IMR-90 (cell line): Measurements from ENCODE around the gene KCNF1. TPM values are rescaled to one million over a fixed set of nuclear protein-coding genes. Genes with fewer than 3 reads are reported as not detected.

Source experiments
- ATAC-seq: fragments of 200-7000 bp; cut with Tn5 transposase; 2 replicates; pipeline ENCODE4 v1.9.1; 2020; ENCODE audit warnings: low read depth, mild to moderate bottlenecking, moderate library complexity
- BruUV-seq: library from RNA; stranded (reverse); fragments of 400-500 nt; replicated peaks from 2 replicates; lab custom pipeline; 2021; lab: Mats Ljungman, UMichigan
- CTCF ChIA-PET: fragments of 300-600 bp; formaldehyde crosslinking; extraction: SDS; loops from one replicate; lab custom pipeline; 2021; ENCODE audit warnings: antibody characterized with exemption; lab: Yijun Ruan, JAX
- POLR2A ChIA-PET: fragments of 300-600 bp; sonication (Branson Sonifier 250); formaldehyde crosslinking; loops from one replicate; lab custom pipeline; 2022; ENCODE audit warnings: antibody characterized with exemption; ENCODE audit not compliant: unreplicated experiment; lab: Charles Lee
- DNase-seq: peaks from one replicate; pipeline ENCODE4 v3.0.0; 2013
- H2AFZ ChIP-seq: replicated peaks from 2 replicates; pipeline ENCODE3; 2013; ENCODE audit warnings: low read length, mild to moderate bottlenecking; ENCODE audit not compliant: poor library complexity
- H2AK5ac ChIP-seq: 2 replicates; pipeline ENCODE4 v1.6.1; 2013; ENCODE audit warnings: low read depth, low read length, inconsistent platforms
- H2AK9ac ChIP-seq: replicated peaks from 2 replicates; pipeline ENCODE3; 2013; ENCODE audit warnings: mild to moderate bottlenecking, low read depth, low read length, moderate library complexity; ENCODE audit not compliant: poor library complexity
- H2BK120ac ChIP-seq: 2 replicates; pipeline ENCODE4 v1.6.1; 2013; ENCODE audit warnings: low read depth, low read length, inconsistent platforms
- H2BK15ac ChIP-seq: 3 replicates; pipeline ENCODE4 v1.6.1; 2013; ENCODE audit warnings: low read depth, low read length, inconsistent platforms
- H2BK20ac ChIP-seq: 2 replicates; pipeline ENCODE4 v1.6.1; 2013; ENCODE audit warnings: low read depth, mild to moderate bottlenecking, inconsistent platforms, low read length, moderate library complexity
- H2BK5ac ChIP-seq: 2 replicates; pipeline ENCODE4 v1.6.1; 2013; ENCODE audit warnings: mild to moderate bottlenecking, low read depth, low read length, inconsistent platforms; ENCODE audit not compliant: poor library complexity, severe bottlenecking
- H3K14ac ChIP-seq: replicated peaks from 2 replicates; pipeline ENCODE4 v1.6.1; 2013; ENCODE audit warnings: low read depth, low read length, inconsistent platforms
- H3K18ac ChIP-seq: 2 replicates; pipeline ENCODE4 v1.6.1; 2013; ENCODE audit warnings: low read depth, low read length, control low read depth
- H3K23ac ChIP-seq: 2 replicates; pipeline ENCODE4 v1.6.1; 2013; ENCODE audit warnings: low read depth, low read length, inconsistent platforms
- H3K27ac ChIP-seq: 2 replicates; pipeline ENCODE4 v1.5.1; 2013; ENCODE audit warnings: mild to moderate bottlenecking, control low read depth, low read length; ENCODE audit not compliant: insufficient read depth
- H3K27me3 ChIP-seq: 2 replicates; pipeline ENCODE4 v1.6.1; 2013; ENCODE audit warnings: low read length; ENCODE audit not compliant: control insufficient read depth, insufficient read depth
- H3K36me3 ChIP-seq: 2 replicates; pipeline ENCODE4 v1.6.1; 2013; ENCODE audit warnings: low read length, mixed read lengths; ENCODE audit not compliant: control insufficient read depth, insufficient read depth
- H3K4ac ChIP-seq: 2 replicates; pipeline ENCODE4 v1.6.1; 2013; ENCODE audit warnings: low read depth, low read length, inconsistent platforms
- H3K4me1 ChIP-seq: 2 replicates; pipeline ENCODE4 v1.6.1; 2013; ENCODE audit warnings: low read length, mixed read lengths; ENCODE audit not compliant: control insufficient read depth, insufficient read depth
- H3K4me2 ChIP-seq: 2 replicates; pipeline ENCODE4 v1.6.1; 2013; ENCODE audit warnings: low read depth, mild to moderate bottlenecking, control low read depth, low read length, moderate library complexity
- H3K4me3 ChIP-seq: 2 replicates; pipeline ENCODE4 v1.5.1; 2013; ENCODE audit warnings: low read depth, mild to moderate bottlenecking, control low read depth, low read length, moderate library complexity; ENCODE audit not compliant: insufficient read depth
- H3K56ac ChIP-seq: 2 replicates; pipeline ENCODE4 v1.6.1; 2013; ENCODE audit warnings: low read length, inconsistent platforms; ENCODE audit not compliant: insufficient read depth; ENCODE audit errors: extremely low read depth
- H3K79me1 ChIP-seq, 2 experiments: 2 replicates each; pipeline ENCODE4 v1.6.1; 2013; ENCODE audit warnings: low read length in 2 of 2, inconsistent platforms in 1 of 2, low read depth in 1 of 2
- H3K9ac ChIP-seq: 2 replicates; pipeline ENCODE4 v1.6.1; 2013; ENCODE audit warnings: low read depth, low read length, control low read depth
- H3K9me1 ChIP-seq: 2 replicates; pipeline ENCODE4 v1.6.1; 2013; ENCODE audit warnings: low read length, inconsistent platforms; ENCODE audit not compliant: insufficient read depth
- H3K9me3 ChIP-seq: 2 replicates; pipeline ENCODE4 v1.6.1; 2013; ENCODE audit warnings: low read length; ENCODE audit not compliant: control insufficient read depth, insufficient read depth
- H4K20me1 ChIP-seq: 2 replicates; pipeline ENCODE4 v1.6.1; 2013; ENCODE audit warnings: low read length, inconsistent platforms; ENCODE audit not compliant: insufficient read depth
- H4K5ac ChIP-seq: 2 replicates; pipeline ENCODE4 v1.6.1; 2013; ENCODE audit warnings: mild to moderate bottlenecking, low read depth, low read length, control low read depth
- H4K8ac ChIP-seq, 2 experiments: 2 replicates each; pipeline ENCODE4 v1.6.1; 2013; ENCODE audit warnings: low read depth in 2 of 2, low read length in 2 of 2, control low read depth in 1 of 2, inconsistent platforms in 1 of 2
- H4K91ac ChIP-seq: 2 replicates; pipeline ENCODE4 v1.6.1; 2013; ENCODE audit warnings: low read depth, low read length, inconsistent platforms; ENCODE audit not compliant: insufficient read depth
- BHLHE40 ChIP-seq: fragments of 150-350 bp; IDR thresholded peaks from 2 replicates; pipeline ENCODE4 v1.6.1; 2016; ENCODE audit warnings: mild to moderate bottlenecking, low read depth, low read length
- CEBPB ChIP-seq: IDR thresholded peaks from 2 replicates; pipeline ENCODE4 v1.6.1; 2012; ENCODE audit warnings: low read depth, low read length, improper control_type of control experiment
- CHD1 ChIP-seq: IDR thresholded peaks from 2 replicates; pipeline ENCODE4 v1.6.1; 2012; ENCODE audit warnings: low read depth, low read length, improper control_type of control experiment
- CTCF ChIP-seq: conservative IDR thresholded peaks from 2 replicates; pipeline ENCODE4 v1.5.1; 2012; ENCODE audit warnings: mild to moderate bottlenecking, low read depth, low read length, improper control_type of control experiment
- FOS ChIP-seq: fragments of 150-350 bp; IDR thresholded peaks from 2 replicates; pipeline ENCODE4 v1.6.1; 2016; ENCODE audit warnings: low read depth, low read length
- MAFK ChIP-seq: IDR thresholded peaks from 2 replicates; pipeline ENCODE4 v1.6.1; 2012; ENCODE audit warnings: low read depth, low read length, improper control_type of control experiment
- MAZ ChIP-seq: IDR thresholded peaks from 2 replicates; pipeline ENCODE4 v1.6.1; 2012; ENCODE audit warnings: low read depth, mild to moderate bottlenecking, low read length, improper control_type of control experiment, moderate library complexity, borderline replicate concordance
- MXI1 ChIP-seq: IDR thresholded peaks from 2 replicates; pipeline ENCODE4 v1.6.1; 2012; ENCODE audit warnings: low read depth, mild to moderate bottlenecking, low read length, moderate library complexity, borderline replicate concordance
- NFE2L2 ChIP-seq: fragments of 150-350 bp; IDR thresholded peaks from 2 replicates; pipeline ENCODE4 v1.6.1; 2016; ENCODE audit warnings: low read depth, mild to moderate bottlenecking, low read length
- POLR2A ChIP-seq: IDR thresholded peaks from 2 replicates; pipeline ENCODE4 v1.6.1; 2012; ENCODE audit warnings: mild to moderate bottlenecking, low read depth, low read length
- RAD21 ChIP-seq: IDR thresholded peaks from 2 replicates; pipeline ENCODE4 v1.6.1; 2012; ENCODE audit warnings: low read length, improper control_type of control experiment
- RCOR1 ChIP-seq: IDR thresholded peaks from 2 replicates; pipeline ENCODE4 v1.6.1; 2012; ENCODE audit warnings: mild to moderate bottlenecking, low read length, improper control_type of control experiment; ENCODE audit not compliant: insufficient replicate concordance
- RFX5 ChIP-seq: IDR thresholded peaks from 2 replicates; pipeline ENCODE4 v1.8.0; 2012; ENCODE audit warnings: low read depth, mild to moderate bottlenecking, low read length, moderate library complexity
- SMC3 ChIP-seq: fragments of 150-350 bp; IDR thresholded peaks from 2 replicates; pipeline ENCODE4 v1.6.1; 2016; ENCODE audit warnings: low read depth, mild to moderate bottlenecking, antibody characterized with exemption, low read length, moderate library complexity
- whole genome bisulfite sequencing, 2 experiments: methylation state at CpG; one replicate each; pipeline versions ENCODE4 v1.1.5 to v1.1.7; 2013; ENCODE audit warnings: missing lambda C conversion rate in 2 of 2; ENCODE audit not compliant: insufficient read length in 1 of 2; ENCODE audit errors: extremely low coverage in 2 of 2; 5-methylcytosine and 5-hydroxymethylcytosine counted together
- dilution Hi-C: fragments of 300-500 bp; cut with HindIII; formaldehyde crosslinking; loops from one replicate; pipeline ENCODE4 v1.14.3; 2018; ENCODE audit warnings: low sequenced_read_pairs; ENCODE audit not compliant: unreplicated experiment
- in situ Hi-C: fragments of 300-500 bp; cut with MboI; formaldehyde crosslinking; loops from 3 replicates; pipeline ENCODE4 v1.14.3; 2019; ENCODE audit warnings: low sequenced_read_pairs, inconsistent platforms, mixed read lengths
- intact Hi-C: fragments of 100-400 bp; cut with micrococcal nuclease; formaldehyde crosslinking; loops from 2 replicates; pipeline ENCODE4 v1.10.0; 2022
- polyA plus RNA-seq, 3 experiments: library from polyadenylated mRNA; depleted of rRNA; stranded (reverse); fragments of >200 nt; gene quantifications; 2 replicates each; pipeline ENCODE4 v1.2.3, GENCODE V29; 2012; ENCODE audit warnings: low replicate concordance in 1 of 3
- total RNA-seq: library from RNA; depleted of rRNA; stranded (reverse); fragments of >200 nt; gene quantifications from 2 replicates; pipeline ENCODE4 v1.2.3, GENCODE V29; 2012
- TF ChIP-seq, protein P1 (sequence below): fragments of 150-350 bp; IDR thresholded peaks from 2 replicates; pipeline ENCODE4 v1.6.1; 2017; ENCODE audit warnings: mild to moderate bottlenecking, antibody characterized with exemption, low read length, low read depth

Gene KCNF1
- total and polyA plus RNA-seq, 2 of the 4 experiments (the other 2 are of a cell fraction), result 0.54 to 1.4 TPM

- TF ChIP-seq RFX5 (no peak), MAFK (no peak), FOS (no peak)
These were observed 4.7 kb upstream of the KCNF1 start (continued) for GRCh38 chr2:10906926-10907625.

GRCh38 chr2:10908195-10908594 lies 3.5 kb upstream of the KCNF1 start:
- no peak overlapping the region for H3K4me3 ChIP-seq
- H3K23ac ChIP-seq, result no peak overlapping the region
- ChIA-PET POLR2A (no interaction called here), CTCF (interaction anchor here (1.1 to 1.2 kb wide), 2 partner anchors 76 to 224 kb away, joined by 3 read pairs; no protein-coding TSS in a partner anchor)
- H3K4me2 ChIP-seq, result no peak overlapping the region
- H3K14ac ChIP-seq, result no peak overlapping the region
- BruUV-seq, result no TSS peak
- no peak overlapping the region for H2BK120ac ChIP-seq
- H3K4me1 ChIP-seq, result no peaks in the 10 kb centered on the region
- 82% methylated on average over 3 of the region's 4 CpGs; no CpG with 5 or more reads in 1 of the 2 experiments for WGBS, 2 experiments
- H2BK15ac ChIP-seq, result no peak overlapping the region
- ATAC-seq (no peak), DNase-seq (no peak)
- H3K9ac ChIP-seq, result no peak overlapping the region
- H4K91ac ChIP-seq, result no peak overlapping the region
- no peak overlapping the region for H3K18ac ChIP-seq
- peak overlapping the region; percentile 31 for H2AK9ac ChIP-seq
- no peak overlapping the region for H4K5ac ChIP-seq
- intact Hi-C loops (no loop called here), dilution Hi-C loops (no loop called here), in situ Hi-C loops (no loop called here)
- H3K56ac ChIP-seq, result no peak overlapping the region
- no peaks in the 10 kb centered on the region for H3K9me1 ChIP-seq
- no peak overlapping the region for H2AK5ac ChIP-seq
- H4K8ac ChIP-seq, result no peak overlapping the region
- no peak overlapping the region for H3K4ac ChIP-seq
- no peak overlapping the region for H2BK5ac ChIP-seq
- H2BK20ac ChIP-seq, result no peak overlapping the region
- peaks cover 6% of the 10 kb centered on the region; the same call in 1 of the 2 replicates for H3K9me3 ChIP-seq
- no peak overlapping the region for H2AFZ ChIP-seq
- H3K27ac ChIP-seq, result no peak overlapping the region
- peaks cover 0 to 8% of the 10 kb centered on the region in 2 experiments; a peak in 1 of 4 replicates for H3K79me1 ChIP-seq
- H3K27me3 ChIP-seq, result no peaks in the 10 kb centered on the region
- no peaks in the 10 kb centered on the region for H4K20me1 ChIP-seq
- H3K36me3 ChIP-seq, result no peaks in the 10 kb centered on the region
- TF ChIP-seq CTCF, result no peak
- no peak for TF ChIP-seq FOS
- TF ChIP-seq RAD21, result no peak
- TF ChIP-seq RCOR1, result no peak
- TF ChIP-seq CEBPB, result no peak
- TF ChIP-seq BHLHE40, result no peak
- no peak for TF ChIP-seq POLR2A
- TF ChIP-seq SMC3, result no peak
- TF ChIP-seq NFE2L2, result no peak
- no peak for TF ChIP-seq CHD1
- no peak for TF ChIP-seq RFX5
- no peak for TF ChIP-seq MAZ
- no peak for TF ChIP-seq MAFK
- TF ChIP-seq, protein P1, sequence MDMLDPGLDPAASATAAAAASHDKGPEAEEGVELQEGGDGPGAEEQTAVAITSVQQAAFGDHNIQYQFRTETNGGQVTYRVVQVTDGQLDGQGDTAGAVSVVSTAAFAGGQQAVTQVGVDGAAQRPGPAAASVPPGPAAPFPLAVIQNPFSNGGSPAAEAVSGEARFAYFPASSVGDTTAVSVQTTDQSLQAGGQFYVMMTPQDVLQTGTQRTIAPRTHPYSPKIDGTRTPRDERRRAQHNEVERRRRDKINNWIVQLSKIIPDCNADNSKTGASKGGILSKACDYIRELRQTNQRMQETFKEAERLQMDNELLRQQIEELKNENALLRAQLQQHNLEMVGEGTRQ, result no peak
- no peak for TF ChIP-seq MXI1
